ENCODE results near the gene ACBD6.

DNA sequence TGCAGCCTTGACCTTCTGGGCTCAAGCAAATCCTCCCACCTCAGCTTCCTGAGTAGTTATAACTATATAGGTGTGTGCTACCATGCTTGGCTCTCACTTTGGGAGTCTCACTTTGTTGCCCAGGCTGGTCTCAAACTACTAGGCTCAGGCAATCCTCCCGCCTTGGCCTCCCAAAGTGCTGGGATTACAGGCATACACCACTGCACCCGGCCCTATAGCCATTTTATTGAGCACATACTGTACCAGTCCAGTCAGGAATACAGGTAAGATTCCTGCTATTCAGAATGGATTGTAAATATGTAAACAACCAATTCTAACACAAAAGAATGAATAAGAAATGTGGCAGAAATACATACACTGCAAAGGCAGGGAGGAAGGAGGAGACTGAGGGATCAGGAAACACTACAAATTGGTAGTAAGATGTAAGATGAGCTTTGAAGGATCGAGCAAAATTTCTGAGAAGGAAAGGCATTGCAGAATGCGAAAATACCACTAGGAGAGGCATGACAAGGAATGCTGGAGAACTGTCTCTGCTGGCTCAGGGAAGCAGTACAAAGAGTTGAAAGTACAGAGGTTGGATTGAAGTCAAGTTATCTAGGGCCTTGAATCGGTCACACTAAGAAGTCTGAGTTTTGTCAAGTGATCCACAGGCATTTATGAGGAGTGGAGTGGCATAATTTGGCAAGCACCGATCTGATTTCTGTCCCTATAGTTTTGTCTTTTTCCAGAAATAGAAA is 211.9 kb downstream of the ACBD6 start:
- TF ChIP-seq, protein P1, sequence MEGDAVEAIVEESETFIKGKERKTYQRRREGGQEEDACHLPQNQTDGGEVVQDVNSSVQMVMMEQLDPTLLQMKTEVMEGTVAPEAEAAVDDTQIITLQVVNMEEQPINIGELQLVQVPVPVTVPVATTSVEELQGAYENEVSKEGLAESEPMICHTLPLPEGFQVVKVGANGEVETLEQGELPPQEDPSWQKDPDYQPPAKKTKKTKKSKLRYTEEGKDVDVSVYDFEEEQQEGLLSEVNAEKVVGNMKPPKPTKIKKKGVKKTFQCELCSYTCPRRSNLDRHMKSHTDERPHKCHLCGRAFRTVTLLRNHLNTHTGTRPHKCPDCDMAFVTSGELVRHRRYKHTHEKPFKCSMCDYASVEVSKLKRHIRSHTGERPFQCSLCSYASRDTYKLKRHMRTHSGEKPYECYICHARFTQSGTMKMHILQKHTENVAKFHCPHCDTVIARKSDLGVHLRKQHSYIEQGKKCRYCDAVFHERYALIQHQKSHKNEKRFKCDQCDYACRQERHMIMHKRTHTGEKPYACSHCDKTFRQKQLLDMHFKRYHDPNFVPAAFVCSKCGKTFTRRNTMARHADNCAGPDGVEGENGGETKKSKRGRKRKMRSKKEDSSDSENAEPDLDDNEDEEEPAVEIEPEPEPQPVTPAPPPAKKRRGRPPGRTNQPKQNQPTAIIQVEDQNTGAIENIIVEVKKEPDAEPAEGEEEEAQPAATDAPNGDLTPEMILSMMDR (IDR thresholded peaks at IDR 0.05; ENCODE audit: low read length), result no peak
- TF ChIP-seq EZH2 (IDR thresholded peaks at IDR 0.05; ENCODE audit: borderline replicate concordance, low read length), result no peak
